Measurements from ENCODE around the gene DGKA. TPM values are rescaled to one million over a fixed set of nuclear protein-coding genes. Genes with fewer than 3 reads are reported as not detected.

DGKA gene
- polyA plus RNA-seq, 1 of the 3 experiments (the other 2 are of a cell fraction): 75.9 TPM

- Histone ChIP-seq H3K79me2 (ENCODE audit: insufficient read depth) (peaks cover 2% of the 10 kb centered on the region; the same call in 1 of the 2 replicates), H2AFZ (ENCODE audit: low read depth) (no peak overlapping the region), H3K9ac (no peak overlapping the region), H3F3A (replicated peaks; ENCODE audit: insufficient read depth) (peaks cover 26% of the 10 kb centered on the region), H4K20me1 (ENCODE audit: insufficient read depth) (no peaks in the 10 kb centered on the region), H3K4me3 (ENCODE audit: low read depth in 2 of 2, low read length in 1 of 2) (no peak overlapping the region), H3K27ac (ENCODE audit: low read depth in 2 of 2, low read length in 1 of 2) (no peak overlapping the region), H3K9me2 (no peaks in the 10 kb centered on the region), H3K27me3 (ENCODE audit: insufficient read depth) (no peaks in the 10 kb centered on the region), H3K4me1 (ENCODE audit: control insufficient read depth in 1 of 2, insufficient read depth in 2 of 2, low read depth in 1 of 2, low read length in 1 of 2) (peaks cover 0 to 3% of the 10 kb centered on the region in 2 experiments; a peak in 1 of 4 replicates), H3K36me3 (replicated peaks in 1 of 2; ENCODE audit: control insufficient read depth in 1 of 2, insufficient read depth in 2 of 2, low read length in 1 of 2) (peaks cover 36 to 49% of the 10 kb centered on the region in 2 experiments), H3K4me2 (no peak overlapping the region), H3K9me3 (no peaks in the 10 kb centered on the region)
- DNase-seq: no peak
- TF ChIP-seq RFX5 (IDR thresholded peaks at IDR 0.05; ENCODE audit: low read length) (no peak), USF1 (IDR thresholded peaks at IDR 0.05; ENCODE audit: borderline replicate concordance, low read depth) (no peak), NRF1 (IDR thresholded peaks at IDR 0.05; ENCODE audit: low read depth, low read length) (no peak), RAD21 (IDR thresholded peaks at IDR 0.05; ENCODE audit: low read length) (no peak), CHD2 (IDR thresholded peaks at IDR 0.05; ENCODE audit: low read length, partially characterized antibody) (no peak), EZH2phosphoT487 (IDR thresholded peaks at IDR 0.05; ENCODE audit: borderline replicate concordance, low read depth) (no peak), NFIC (IDR thresholded peaks at IDR 0.05; ENCODE audit: borderline replicate concordance) (no peak), IRF3 (IDR thresholded peaks at IDR 0.05; ENCODE audit: low read depth, low read length) (no peak), GABPA (IDR thresholded peaks at IDR 0.05; ENCODE audit: low read depth) (no peak), ZBTB33 (IDR thresholded peaks at IDR 0.05; ENCODE audit: borderline replicate concordance, low read depth) (no peak)
- POLR2A ChIA-PET: no interaction called here
- CTCF ChIA-PET: interaction anchor here (1.5 to 10.8 kb wide), 2 partner anchors 9 to 31 kb away, joined by 4 to 183 read pairs; partner anchors contain the start of gene IKZF4
- 89% methylated on average over 4 of the region's 4 CpGs for WGBS (ENCODE audit: low lambda C conversion rate)
Measured at GRCh38 chr12:55993230-55993853, 62.4 kb downstream of the DGKA start.

- H3K27ac ChIP-seq (ENCODE audit: low read depth in 2 of 2, low read length in 1 of 2): no peak overlapping the region
- H3K4me3 ChIP-seq (ENCODE audit: low read depth in 2 of 2, low read length in 1 of 2): no peak overlapping the region
- H3F3A ChIP-seq (replicated peaks; ENCODE audit: insufficient read depth): peaks cover 26% of the 10 kb centered on the region
- CTCF ChIA-PET: interaction anchor here (1.0 to 10.8 kb wide), 23 partner anchors 10 to 318 kb away, joined by 3 to 183 read pairs (median 8); partner anchors contain the start of genes IKZF4, RAB5B, RPL41 and ZC3H10
- H3K9me2 ChIP-seq: no peaks in the 10 kb centered on the region
- no peaks in the 10 kb centered on the region for H4K20me1 ChIP-seq (ENCODE audit: insufficient read depth)
- no peak overlapping the region for H2AFZ ChIP-seq (ENCODE audit: low read depth)
- TF ChIP-seq ELF1 (IDR thresholded peaks at IDR 0.05) (no peak), TCF12 (IDR thresholded peaks at IDR 0.05) (no peak), TAF1 (IDR thresholded peaks at IDR 0.05; ENCODE audit: borderline replicate concordance, low read depth, low read length) (no peak), IRF3 (IDR thresholded peaks at IDR 0.05; ENCODE audit: low read depth, low read length) (no peak), FOSL2 (IDR thresholded peaks at IDR 0.05; ENCODE audit: borderline replicate concordance, low read depth) (no peak), RAD21 (IDR thresholded peaks at IDR 0.05; ENCODE audit: low read length) (no peak), RXRA (IDR thresholded peaks at IDR 0.05; ENCODE audit: borderline replicate concordance, low read depth) (no peak), NRF1 (IDR thresholded peaks at IDR 0.05; ENCODE audit: low read depth, low read length) (no peak), EZH2phosphoT487 (IDR thresholded peaks at IDR 0.05; ENCODE audit: borderline replicate concordance, low read depth) (no peak)
- no peaks in the 10 kb centered on the region for H3K9me3 ChIP-seq
- H3K36me3 ChIP-seq (replicated peaks in 1 of 2; ENCODE audit: control insufficient read depth in 1 of 2, insufficient read depth in 2 of 2, low read length in 1 of 2): peaks cover 19 to 41% of the 10 kb centered on the region in 2 experiments
- peaks cover 9% of the 10 kb centered on the region; the same call in 1 of the 2 replicates for H3K79me2 ChIP-seq (ENCODE audit: insufficient read depth)
- H3K9ac ChIP-seq: no peak overlapping the region
- POLR2A ChIA-PET: interaction anchor here (1.1 to 1.4 kb wide), 2 partner anchors 11 to 34 kb away, joined by 4 read pairs; no protein-coding TSS in a partner anchor
- H3K4me1 ChIP-seq (ENCODE audit: control insufficient read depth in 1 of 2, insufficient read depth in 2 of 2, low read depth in 1 of 2, low read length in 1 of 2): peaks cover 0 to 3% of the 10 kb centered on the region in 2 experiments; a peak in 1 of 4 replicates
- H3K4me2 ChIP-seq: no peak overlapping the region
- WGBS (ENCODE audit: low lambda C conversion rate): 91% methylated on average over 8 of the region's 8 CpGs
- H3K27me3 ChIP-seq (ENCODE audit: insufficient read depth): no peaks in the 10 kb centered on the region
- DNase-seq: no peak
Measured at GRCh38 chr12:55995366-55995765, 64.4 kb downstream of the DGKA start.
